Measurements from ENCODE around the gene FKBP2. TPM values are rescaled to one million over a fixed set of nuclear protein-coding genes. Genes with fewer than 3 reads are reported as not detected.

Gene FKBP2
- total RNA-seq, 1 donor from 2014 or later = 48.2 TPM

DNA sequence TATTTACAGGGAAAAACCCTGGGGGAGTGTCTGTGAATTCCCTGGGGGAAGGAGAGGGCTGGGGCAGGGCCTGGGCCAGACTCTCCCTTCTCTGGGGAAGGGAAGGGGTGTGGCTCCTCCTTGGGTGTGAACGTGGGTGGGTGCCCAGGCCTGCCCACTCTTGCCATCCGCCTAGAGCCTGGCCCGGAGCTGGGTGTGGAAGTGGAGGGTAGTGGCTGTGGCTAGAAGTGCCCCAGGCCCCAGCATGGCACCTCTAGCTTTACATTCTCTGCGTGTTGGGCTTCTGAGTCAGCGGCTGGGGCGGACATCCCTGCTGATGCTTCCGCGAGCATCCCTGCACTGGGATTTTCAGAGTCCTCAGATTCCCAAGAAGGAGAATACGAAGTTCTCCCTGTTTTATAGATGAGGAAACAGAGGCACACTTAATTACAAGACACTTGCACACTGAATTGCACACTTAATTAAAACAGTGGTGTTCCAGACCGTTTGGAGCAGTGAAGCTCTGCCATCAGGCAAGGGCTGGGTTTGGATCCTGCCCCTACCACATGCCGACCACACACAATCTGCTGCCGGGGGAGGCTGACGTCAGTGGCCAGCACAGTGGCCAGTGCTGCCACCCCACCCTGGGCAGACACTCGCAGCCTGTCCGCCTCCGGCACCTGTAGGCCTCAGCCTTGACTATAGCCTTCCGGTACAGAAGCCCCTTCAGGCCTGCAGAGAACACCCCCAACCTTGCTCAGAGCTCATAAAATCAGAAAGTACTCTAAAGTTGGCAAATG, 35.9 kb downstream of the FKBP2 start:
- peak; percentile 22 to 33 for ATAC-seq
- peak; percentile 53 for DNase-seq
- intact Hi-C loops (cut with DNase I) = no loop called here

DNA sequence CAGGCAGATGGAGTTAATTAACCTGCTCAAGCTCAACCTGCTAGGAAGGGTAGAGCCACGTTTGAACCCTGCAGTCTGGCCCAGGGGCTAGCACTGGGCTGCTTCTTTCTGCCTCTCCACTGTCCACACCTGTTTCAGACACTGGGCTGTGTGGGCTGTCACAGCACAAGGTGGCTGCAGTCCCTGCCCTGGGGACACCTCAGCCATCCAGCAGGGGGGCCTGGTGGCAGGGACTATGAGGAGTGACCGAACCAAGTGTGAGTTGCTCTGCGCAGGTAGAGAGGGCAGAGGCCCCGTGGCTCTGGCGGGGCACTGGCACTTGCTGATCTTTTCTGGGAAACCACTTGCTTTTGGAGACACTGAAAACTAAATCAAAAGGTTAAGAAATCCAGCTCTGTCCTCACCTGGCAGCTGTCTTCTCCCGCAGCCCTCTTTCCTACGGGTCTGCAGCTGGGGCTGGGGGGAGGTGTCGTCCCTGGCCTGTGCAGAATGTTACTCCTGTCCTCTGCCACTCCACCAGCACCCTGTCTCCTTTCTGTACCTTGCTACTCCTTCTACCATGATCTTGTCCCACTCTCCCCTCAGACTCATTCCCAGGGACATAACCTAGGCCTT, 37.8 kb downstream of the FKBP2 start:
- intact Hi-C loops (cut with DNase I) = no loop called here
- TF ChIP-seq, protein P1, sequence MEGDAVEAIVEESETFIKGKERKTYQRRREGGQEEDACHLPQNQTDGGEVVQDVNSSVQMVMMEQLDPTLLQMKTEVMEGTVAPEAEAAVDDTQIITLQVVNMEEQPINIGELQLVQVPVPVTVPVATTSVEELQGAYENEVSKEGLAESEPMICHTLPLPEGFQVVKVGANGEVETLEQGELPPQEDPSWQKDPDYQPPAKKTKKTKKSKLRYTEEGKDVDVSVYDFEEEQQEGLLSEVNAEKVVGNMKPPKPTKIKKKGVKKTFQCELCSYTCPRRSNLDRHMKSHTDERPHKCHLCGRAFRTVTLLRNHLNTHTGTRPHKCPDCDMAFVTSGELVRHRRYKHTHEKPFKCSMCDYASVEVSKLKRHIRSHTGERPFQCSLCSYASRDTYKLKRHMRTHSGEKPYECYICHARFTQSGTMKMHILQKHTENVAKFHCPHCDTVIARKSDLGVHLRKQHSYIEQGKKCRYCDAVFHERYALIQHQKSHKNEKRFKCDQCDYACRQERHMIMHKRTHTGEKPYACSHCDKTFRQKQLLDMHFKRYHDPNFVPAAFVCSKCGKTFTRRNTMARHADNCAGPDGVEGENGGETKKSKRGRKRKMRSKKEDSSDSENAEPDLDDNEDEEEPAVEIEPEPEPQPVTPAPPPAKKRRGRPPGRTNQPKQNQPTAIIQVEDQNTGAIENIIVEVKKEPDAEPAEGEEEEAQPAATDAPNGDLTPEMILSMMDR (IDR thresholded peaks at IDR 0.05) = no peak
- Histone ChIP-seq H3K27me3 (ENCODE audit: low read depth) (no peaks in the 10 kb centered on the region), H3K9me3 (no peaks in the 10 kb centered on the region), H3K36me3 (peaks cover 56% of the 10 kb centered on the region), H3K27ac (no peak overlapping the region), H3K4me3 (no peak overlapping the region), H3K4me1 (peaks cover 8% of the 10 kb centered on the region)
- DNase-seq (no peak), ATAC-seq (no peak)

More for the DNA sequence above, 35.9 kb downstream of the FKBP2 start:
- TF ChIP-seq, protein P1 (IDR thresholded peaks at IDR 0.05) = no peak
- Histone ChIP-seq H3K27ac (no peak overlapping the region), H3K27me3 (ENCODE audit: low read depth) (no peaks in the 10 kb centered on the region), H3K36me3 (peaks cover 51% of the 10 kb centered on the region), H3K9me3 (no peaks in the 10 kb centered on the region), H3K4me3 (no peak overlapping the region), H3K4me1 (peaks cover 10% of the 10 kb centered on the region)

DNA sequence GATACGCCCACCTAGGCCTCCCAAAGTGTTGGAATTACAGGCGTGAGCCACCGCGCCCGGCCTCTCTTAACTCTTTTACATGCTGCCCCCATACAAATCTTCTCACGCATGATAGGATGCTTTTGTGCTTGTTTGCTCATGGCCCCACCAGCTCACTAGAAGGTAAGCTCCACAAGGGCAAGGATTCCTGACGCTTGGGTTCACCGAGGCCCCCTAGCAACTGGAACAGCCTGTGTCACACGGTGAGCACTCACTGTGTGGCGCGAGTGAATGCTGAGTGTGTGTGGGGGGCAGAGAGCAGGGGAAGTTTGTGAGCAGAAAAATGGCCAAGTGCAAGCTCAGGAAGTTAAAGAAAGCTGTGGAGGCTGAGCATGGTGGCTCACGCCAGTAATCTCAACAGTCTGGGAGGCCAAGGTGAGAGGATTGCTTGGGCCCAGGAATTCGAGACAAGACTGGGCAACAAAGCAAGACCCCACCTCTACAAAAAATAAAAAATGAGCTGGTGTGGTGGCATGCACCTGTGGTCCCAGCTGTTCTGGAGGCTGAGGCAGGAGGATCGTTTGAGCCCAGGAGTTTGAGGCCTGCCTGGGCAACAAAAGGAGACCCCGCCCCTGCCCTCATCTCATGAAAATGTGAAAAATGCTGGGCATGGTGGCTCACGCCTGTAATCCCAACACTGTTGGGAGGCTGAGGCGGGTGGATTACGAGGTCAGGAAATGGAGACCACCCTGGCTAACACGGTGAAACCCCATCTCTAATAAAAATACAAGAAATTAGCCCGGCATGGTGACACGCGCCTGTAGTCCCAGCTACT, 41.3 kb downstream of the FKBP2 start:
- no peak overlapping the region for H3K27ac ChIP-seq
- intact Hi-C loops (cut with DNase I) = no loop called here
- H3K9me3 ChIP-seq = no peaks in the 10 kb centered on the region
- H3K27me3 ChIP-seq (ENCODE audit: low read depth) = no peaks in the 10 kb centered on the region
- H3K4me1 ChIP-seq = peaks cover 22% of the 10 kb centered on the region
- peaks cover 37% of the 10 kb centered on the region for H3K36me3 ChIP-seq
- DNase-seq (no peak), ATAC-seq (no peak)
- TF ChIP-seq, protein P1 (IDR thresholded peaks at IDR 0.05) = no peak
- no peak overlapping the region for H3K4me3 ChIP-seq

DNA sequence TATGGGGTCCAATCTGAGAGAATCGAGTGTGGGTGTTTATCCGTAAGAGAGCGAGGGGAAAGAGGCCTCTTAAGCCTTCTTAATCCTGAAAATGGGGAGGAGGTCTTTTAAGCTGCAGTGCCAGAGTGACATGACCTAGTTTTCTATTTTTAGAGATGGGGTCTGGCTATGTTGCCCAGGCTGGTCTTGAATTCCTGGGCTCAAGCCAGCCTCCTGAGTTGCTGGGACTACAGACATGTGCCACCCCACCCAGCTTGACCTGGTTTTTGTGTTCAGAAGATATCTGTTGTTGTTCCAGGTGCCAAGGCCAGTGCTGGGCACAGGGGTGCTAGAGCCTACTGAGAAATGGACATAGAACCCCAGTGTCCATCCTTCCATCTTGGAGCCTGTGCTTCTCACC, 42.2 kb downstream of the FKBP2 start:
- peak overlapping the region; percentile 77 for H3K4me3 ChIP-seq
- TF ChIP-seq, protein P1 (IDR thresholded peaks at IDR 0.05) = no peak
- ATAC-seq (no peak), DNase-seq (no peak)
- H3K36me3 ChIP-seq = peaks cover 28% of the 10 kb centered on the region
- H3K27ac ChIP-seq = no peak overlapping the region
- no peaks in the 10 kb centered on the region for H3K9me3 ChIP-seq
- H3K4me1 ChIP-seq = peaks cover 22% of the 10 kb centered on the region
- intact Hi-C loops (cut with DNase I) = no loop called here
- H3K27me3 ChIP-seq (ENCODE audit: low read depth) = no peaks in the 10 kb centered on the region

All from lower lobe of right lung (tissue), 2 donors.